ENCODE data around the gene MRPL36. TPM values are rescaled to one million over a fixed set of nuclear protein-coding genes. Genes with fewer than 3 reads are reported as not detected.

MRPL36 gene
- total RNA-seq, 1 experiment from 2014 or later = 96.3 TPM

DNA sequence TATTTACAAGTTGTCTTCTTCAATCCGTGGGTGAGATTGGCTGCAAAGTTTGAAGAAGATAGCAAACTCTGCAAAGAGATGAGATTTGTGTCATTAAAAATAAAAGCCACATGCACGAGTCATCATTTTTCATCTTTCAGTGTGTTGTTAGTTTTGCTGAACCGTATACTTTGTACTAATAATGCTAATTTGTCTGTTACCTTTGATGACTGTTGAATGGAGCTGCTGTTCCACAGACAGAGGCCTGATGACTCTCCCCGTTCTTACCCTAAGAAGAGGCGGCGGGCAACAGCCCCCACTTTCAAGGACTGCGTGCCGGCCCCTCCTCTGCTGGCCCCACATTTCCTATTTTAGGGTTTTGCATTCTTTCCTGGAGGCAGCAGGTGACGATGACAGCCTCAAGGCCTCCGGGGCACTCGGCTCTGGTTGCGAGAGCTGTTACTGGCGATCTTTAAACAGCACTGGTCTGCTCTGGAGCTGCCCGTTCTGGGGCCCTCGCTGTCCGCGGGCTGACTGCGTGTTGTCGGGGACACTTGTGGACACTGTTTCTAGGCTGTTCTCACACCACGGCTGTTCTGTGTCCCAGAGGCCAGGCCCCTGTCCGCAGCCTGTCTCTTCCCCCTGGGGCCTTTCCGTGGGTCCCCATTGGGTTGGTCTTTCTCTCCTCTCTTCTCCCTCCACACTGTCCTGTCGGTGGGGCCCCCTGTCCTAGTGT lies 36.7 kb upstream of the MRPL36 start:
- H3K27ac ChIP-seq = no peak overlapping the region
- H3K4me3 ChIP-seq = no peak overlapping the region
- peaks cover 7% of the 10 kb centered on the region; the same call in 1 of the 2 replicates for H3K4me1 ChIP-seq (replicated peaks)
- no peaks in the 10 kb centered on the region for H3K9me3 ChIP-seq (replicated peaks)
- DNase-seq (ENCODE audit: low read depth in 1 of 2, low spot score in 2 of 2) = no peak
- no peaks in the 10 kb centered on the region for H3K36me3 ChIP-seq
- peaks cover 69% of the 10 kb centered on the region for H3K27me3 ChIP-seq (replicated peaks)

DNA sequence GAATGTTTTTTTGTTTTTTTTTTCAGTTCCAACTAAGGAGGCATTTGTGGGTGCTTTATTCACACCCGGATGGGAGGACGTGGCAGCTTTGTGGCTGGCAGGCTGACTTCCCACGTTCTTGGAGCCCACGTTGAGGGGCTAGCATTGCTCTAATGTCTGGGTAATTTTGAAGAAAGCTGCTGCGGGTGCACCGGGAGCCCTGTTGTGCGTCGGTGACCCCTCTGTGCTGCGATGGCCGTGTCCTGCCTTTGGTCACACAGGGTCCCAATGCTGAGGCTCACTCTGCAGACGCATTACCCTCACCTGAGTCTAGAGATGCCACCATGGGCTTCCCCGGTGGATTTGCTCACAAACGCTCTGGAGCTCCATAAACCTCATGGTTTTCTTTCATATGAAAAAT lies 35.8 kb upstream of the MRPL36 start:
- Histone ChIP-seq H3K4me1 (replicated peaks) (peaks cover 7% of the 10 kb centered on the region; the same call in 1 of the 2 replicates), H3K4me3 (no peak overlapping the region), H3K27ac (no peak overlapping the region), H3K27me3 (replicated peaks) (peaks cover 67% of the 10 kb centered on the region), H3K9me3 (replicated peaks) (no peaks in the 10 kb centered on the region), H3K36me3 (no peaks in the 10 kb centered on the region)
- no peak for DNase-seq (ENCODE audit: low read depth in 1 of 2, low spot score in 2 of 2)

DNA sequence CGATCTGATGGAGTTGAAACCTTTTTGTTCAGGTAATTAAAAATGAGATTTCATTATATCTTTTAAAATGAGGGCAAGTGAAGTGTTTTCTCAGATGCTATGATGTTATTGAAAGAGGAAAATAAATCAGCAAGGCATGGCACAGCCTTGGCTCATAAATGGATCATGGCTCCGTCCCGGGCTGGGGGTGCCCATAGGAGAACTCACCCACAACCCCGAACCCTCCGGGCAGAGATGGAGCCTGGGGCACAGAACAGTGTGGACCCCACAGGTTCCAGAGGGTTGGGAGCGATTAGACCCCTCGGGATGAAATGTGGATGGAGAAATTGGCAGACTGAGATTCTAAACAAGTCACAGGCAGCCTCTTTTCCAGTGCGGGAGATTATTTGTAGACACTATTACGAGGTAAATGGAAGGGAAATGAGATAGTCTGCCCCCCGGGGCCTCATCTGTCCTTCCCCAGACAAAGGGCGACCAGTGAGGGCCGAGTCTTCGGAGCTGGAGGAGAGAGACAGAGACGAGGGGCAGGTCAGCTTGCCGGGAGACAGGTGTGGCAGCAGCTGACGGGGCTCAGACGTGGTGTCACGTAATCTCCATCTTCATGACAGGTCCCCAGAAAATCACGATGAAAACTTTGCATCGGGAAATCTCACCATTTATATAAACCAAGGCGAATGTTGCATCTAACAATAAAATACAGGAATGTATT lies 35.2 kb upstream of the MRPL36 start:
- Histone ChIP-seq H3K4me3 (no peak overlapping the region), H3K36me3 (no peaks in the 10 kb centered on the region), H3K9me3 (replicated peaks) (no peaks in the 10 kb centered on the region), H3K4me1 (replicated peaks) (peaks cover 7% of the 10 kb centered on the region; the same call in 1 of the 2 replicates), H3K27ac (no peak overlapping the region), H3K27me3 (replicated peaks) (peaks cover 69% of the 10 kb centered on the region)
- DNase-seq (ENCODE audit: low read depth in 1 of 2, low spot score in 2 of 2) = no peak

DNA sequence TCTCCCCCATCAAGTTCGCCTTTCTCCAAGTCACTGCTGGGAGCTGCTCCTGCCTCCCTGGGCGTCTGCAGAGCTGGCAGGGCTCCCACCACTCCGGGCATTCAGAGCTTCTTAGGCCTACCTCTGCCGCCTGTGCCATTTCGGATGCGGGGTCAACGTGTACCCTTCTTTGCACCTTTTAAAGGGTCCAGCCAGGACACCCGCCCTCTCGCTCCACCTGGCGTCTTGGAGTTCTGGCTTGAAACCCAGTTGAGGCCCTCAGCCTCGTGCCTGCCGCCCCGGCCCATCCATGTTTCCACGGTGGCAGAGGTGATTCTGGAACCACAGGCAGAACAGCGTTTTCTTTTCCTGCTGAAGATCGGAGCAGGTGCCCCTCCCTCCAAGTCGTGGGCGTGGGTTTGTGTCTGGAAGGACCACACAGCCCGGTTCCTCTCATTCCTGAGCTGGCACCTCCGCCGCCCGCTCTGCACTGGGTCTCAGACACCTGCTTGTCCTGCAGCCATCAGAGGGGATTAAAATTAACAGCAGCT lies 34.5 kb upstream of the MRPL36 start:
- Histone ChIP-seq H3K27me3 (replicated peaks) (peaks cover 61% of the 10 kb centered on the region), H3K4me1 (replicated peaks) (peaks cover 7% of the 10 kb centered on the region; the same call in 1 of the 2 replicates), H3K27ac (no peak overlapping the region), H3K4me3 (no peak overlapping the region), H3K9me3 (replicated peaks) (no peaks in the 10 kb centered on the region), H3K36me3 (no peaks in the 10 kb centered on the region)
- no peak for DNase-seq (ENCODE audit: low read depth in 1 of 2, low spot score in 2 of 2)

DNA sequence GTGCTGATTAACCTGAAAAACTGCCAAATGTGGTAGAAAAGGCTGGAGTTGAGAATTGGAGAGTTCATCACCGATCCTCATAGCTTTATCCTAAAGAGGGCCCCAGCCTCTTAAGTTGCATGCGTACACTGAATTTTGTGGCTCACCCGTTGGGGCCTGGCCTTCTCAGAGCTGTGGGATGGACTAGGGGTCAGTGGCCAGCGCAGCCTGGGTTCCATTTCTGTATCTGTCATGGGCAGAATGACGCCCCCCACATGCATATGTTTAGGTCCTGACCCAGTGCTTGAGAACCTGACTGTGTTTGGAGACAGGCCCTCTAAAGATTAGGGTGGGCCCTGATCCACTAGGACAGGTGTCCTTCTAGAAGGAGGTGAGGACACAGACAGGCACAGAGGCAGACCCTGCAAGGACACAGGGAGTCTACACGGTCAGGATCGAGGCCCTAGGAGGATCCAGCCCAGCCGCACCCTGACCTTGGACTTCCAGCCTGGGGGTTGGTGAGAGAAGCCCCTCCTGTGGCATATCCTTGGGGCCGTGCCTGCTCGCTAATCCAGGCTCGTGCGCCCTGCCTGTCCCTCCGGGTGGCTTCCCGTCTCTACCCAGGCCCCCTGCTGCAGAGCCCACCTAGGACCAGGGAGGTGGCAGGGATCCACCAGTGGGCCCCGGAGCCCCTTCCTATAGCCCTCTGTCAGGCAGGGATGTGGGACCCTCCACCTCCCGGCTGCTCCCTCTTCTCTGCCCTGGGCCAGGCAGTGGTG lies 33.8 kb upstream of the MRPL36 start:
- H3K27ac ChIP-seq = no peak overlapping the region
- H3K27me3 ChIP-seq (replicated peaks) = peaks cover 55% of the 10 kb centered on the region
- no peaks in the 10 kb centered on the region for H3K36me3 ChIP-seq
- DNase-seq (ENCODE audit: low read depth in 1 of 2, low spot score in 2 of 2) = no peak
- H3K4me1 ChIP-seq (replicated peaks) = peaks cover 7% of the 10 kb centered on the region; the same call in 1 of the 2 replicates
- H3K4me3 ChIP-seq = no peak overlapping the region
- no peaks in the 10 kb centered on the region for H3K9me3 ChIP-seq (replicated peaks)

DNA sequence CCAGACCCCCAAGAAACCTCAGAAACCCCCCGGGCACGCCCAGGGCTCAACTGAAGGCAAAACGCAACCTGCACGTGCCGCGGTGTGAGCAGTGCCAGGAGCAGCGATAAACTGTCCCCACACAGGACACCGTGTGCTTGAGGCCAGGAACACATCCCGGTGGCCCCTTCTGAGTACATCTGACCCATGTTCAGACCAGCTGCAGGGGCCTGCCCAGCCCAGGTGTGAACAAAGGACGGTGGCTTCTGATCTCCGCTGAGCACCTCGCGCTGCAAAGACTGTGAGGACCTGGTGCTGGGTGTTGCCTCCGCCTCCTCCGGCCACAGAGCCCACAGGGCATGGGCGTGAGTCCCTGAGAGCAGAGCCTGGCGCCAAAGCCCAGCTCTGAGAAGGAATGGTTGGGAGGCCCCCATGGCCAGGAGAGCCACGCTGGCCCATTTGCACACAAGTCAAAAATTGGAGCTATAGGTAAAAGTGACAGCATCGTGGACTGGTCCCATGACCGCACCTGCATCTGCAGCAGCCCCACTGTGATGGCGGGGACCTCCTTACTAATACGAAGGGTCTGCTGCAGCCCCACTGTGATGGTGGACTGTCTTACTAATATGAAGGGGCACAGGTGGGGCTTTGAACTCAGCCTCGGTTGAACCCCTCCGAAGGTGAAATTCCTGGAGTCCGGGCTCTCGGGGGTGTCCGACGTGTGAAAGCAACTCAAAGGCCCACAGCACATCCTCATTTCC lies 33.0 kb upstream of the MRPL36 start:
- H3K27ac ChIP-seq = no peak overlapping the region
- DNase-seq (ENCODE audit: low read depth in 1 of 2, low spot score in 2 of 2) = no peak
- no peaks in the 10 kb centered on the region for H3K9me3 ChIP-seq (replicated peaks)
- H3K36me3 ChIP-seq = no peaks in the 10 kb centered on the region
- H3K27me3 ChIP-seq (replicated peaks) = peaks cover 48% of the 10 kb centered on the region
- H3K4me1 ChIP-seq (replicated peaks) = peaks cover 7% of the 10 kb centered on the region; the same call in 1 of the 2 replicates
- H3K4me3 ChIP-seq = no peak overlapping the region

DNA sequence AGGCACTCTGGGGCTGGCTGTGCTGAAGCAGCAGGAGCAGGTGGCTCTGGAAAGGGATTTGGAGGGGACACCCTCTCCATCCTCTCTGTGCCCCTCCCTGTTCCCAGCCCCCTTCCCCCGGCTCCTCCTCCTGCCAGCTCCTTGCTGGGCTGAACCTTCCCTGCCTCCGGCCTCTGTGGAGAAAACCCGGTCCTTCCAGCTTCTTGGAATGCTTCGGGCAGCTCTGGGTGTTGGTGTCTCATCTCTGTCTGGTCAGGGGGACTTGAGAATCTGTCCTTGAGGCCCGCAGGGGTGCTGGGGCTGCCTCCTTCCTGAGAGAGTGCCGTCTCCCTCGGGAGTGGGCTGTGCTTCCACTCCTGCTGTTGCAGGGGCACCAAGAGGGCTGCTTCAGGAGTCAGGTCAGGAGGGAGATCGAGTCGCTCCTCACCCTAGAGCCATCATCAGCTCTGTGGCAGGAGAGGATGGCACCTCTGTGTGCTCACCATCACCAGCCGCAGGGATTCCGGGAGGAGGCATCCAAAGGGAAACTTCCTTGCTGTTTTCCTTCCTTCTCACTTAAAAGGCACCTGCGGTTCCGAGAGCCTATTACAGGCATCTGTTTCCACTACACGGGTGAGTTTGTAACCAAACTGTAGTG lies 32.2 kb upstream of the MRPL36 start:
- peaks cover 45% of the 10 kb centered on the region for H3K27me3 ChIP-seq (replicated peaks)
- no peak for DNase-seq (ENCODE audit: low read depth in 1 of 2, low spot score in 2 of 2)
- no peak overlapping the region for H3K27ac ChIP-seq
- H3K9me3 ChIP-seq (replicated peaks) = no peaks in the 10 kb centered on the region
- H3K4me3 ChIP-seq = no peak overlapping the region
- H3K4me1 ChIP-seq (replicated peaks) = peaks cover 7% of the 10 kb centered on the region; the same call in 1 of the 2 replicates
- H3K36me3 ChIP-seq = no peaks in the 10 kb centered on the region; the same call in 1 of the 2 replicates

DNA sequence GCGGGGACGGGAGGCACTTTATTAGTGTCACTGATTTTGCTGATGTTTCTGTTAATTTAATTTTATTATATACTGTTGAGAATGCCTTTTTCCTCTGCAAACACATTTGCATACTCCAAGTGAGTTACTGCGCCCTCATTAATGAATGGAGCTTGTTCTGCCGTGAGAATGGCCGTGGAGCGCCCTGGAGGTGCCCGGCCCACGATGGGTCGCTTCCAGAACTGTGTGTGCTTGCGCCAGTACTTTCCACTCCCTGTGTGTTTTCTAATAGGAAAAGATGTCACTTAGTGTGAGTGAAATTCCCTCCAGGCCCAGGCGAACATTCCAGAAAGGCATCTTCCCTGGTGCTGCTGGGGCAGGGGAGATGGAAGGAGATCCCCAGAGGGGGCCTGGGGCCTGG lies 31.6 kb upstream of the MRPL36 start:
- no peak overlapping the region for H3K4me3 ChIP-seq
- no peak overlapping the region for H3K27ac ChIP-seq
- H3K36me3 ChIP-seq = no peaks in the 10 kb centered on the region; the same call in 1 of the 2 replicates
- no peaks in the 10 kb centered on the region for H3K9me3 ChIP-seq (replicated peaks)
- peaks cover 40% of the 10 kb centered on the region for H3K27me3 ChIP-seq (replicated peaks)
- peaks cover 7% of the 10 kb centered on the region; the same call in 1 of the 2 replicates for H3K4me1 ChIP-seq (replicated peaks)
- no peak for DNase-seq (ENCODE audit: low read depth in 1 of 2, low spot score in 2 of 2)

DNA sequence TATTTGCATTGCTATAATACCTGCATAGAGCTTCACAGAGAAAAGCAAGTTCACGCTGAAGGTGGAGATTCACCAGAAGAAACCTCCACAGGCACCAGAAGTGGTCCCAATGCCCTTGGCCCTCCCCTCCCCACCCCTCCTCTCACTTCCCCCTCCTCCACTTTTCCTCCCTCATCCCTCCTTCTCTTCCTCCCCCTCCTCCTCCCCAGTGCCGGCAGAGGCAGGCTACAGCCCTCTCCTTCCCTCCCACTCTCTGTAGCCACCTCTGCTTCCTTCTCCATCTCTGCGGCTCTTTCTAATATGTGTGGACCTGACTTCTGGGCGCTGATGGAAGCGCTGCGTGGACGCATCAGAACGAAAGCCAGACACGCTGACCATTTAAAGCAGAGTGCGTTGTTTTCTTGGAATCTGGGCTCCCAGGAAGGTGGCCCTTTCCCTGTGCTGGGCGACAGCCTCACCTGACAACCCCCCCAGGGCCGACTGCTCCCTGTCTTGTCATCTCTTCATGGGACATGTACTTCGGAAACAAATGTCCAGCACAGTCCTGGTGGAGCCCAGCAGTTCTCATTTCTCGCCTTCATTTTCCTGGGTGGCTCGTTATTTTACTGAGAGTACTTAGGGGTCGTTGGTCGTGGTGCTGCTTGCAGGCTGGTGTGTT lies 31.1 kb upstream of the MRPL36 start:
- H3K4me1 ChIP-seq (replicated peaks) = peaks cover 7% of the 10 kb centered on the region; the same call in 1 of the 2 replicates
- DNase-seq (ENCODE audit: low read depth in 1 of 2, low spot score in 2 of 2) = no peak
- H3K4me3 ChIP-seq = no peak overlapping the region
- peaks cover 4% of the 10 kb centered on the region for H3K36me3 ChIP-seq
- no peaks in the 10 kb centered on the region for H3K9me3 ChIP-seq (replicated peaks)
- peaks cover 35% of the 10 kb centered on the region for H3K27me3 ChIP-seq (replicated peaks)
- H3K27ac ChIP-seq = no peak overlapping the region

DNA sequence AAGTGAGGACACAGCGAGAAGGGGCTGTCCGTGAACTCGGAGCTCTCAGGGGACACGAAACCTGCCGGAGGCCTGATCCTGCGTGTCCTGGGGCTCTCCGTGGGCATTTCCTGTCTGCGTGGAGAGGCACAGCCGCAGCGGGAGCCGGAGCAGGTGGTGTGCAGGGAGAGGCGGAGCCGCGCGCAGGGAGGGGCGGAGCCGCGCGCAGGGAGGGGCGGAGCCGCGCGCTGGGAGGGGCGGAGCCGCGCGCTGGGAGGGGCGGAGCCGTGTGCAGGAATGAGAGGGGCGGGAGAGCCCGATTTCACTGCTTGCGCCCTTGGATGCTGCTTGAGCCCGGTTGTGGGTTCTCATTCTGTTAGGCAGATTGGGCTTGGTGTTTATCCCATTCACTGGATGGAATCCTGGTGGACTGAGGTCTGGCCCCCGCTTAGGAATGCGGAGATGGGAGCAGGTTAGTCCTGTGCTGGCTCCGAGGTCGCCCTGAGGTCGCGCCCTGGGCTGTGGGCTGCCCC lies 28.3 kb upstream of the MRPL36 start:
- no peaks in the 10 kb centered on the region for H3K9me3 ChIP-seq (replicated peaks)
- peaks cover 17% of the 10 kb centered on the region for H3K36me3 ChIP-seq
- peaks cover 7% of the 10 kb centered on the region; the same call in 1 of the 2 replicates for H3K4me1 ChIP-seq (replicated peaks)
- DNase-seq (ENCODE audit: low read depth in 1 of 2, low spot score in 2 of 2) = no peak
- H3K27ac ChIP-seq = no peak overlapping the region
- peaks cover 19% of the 10 kb centered on the region for H3K27me3 ChIP-seq (replicated peaks)
- H3K4me3 ChIP-seq = no peak overlapping the region

DNA sequence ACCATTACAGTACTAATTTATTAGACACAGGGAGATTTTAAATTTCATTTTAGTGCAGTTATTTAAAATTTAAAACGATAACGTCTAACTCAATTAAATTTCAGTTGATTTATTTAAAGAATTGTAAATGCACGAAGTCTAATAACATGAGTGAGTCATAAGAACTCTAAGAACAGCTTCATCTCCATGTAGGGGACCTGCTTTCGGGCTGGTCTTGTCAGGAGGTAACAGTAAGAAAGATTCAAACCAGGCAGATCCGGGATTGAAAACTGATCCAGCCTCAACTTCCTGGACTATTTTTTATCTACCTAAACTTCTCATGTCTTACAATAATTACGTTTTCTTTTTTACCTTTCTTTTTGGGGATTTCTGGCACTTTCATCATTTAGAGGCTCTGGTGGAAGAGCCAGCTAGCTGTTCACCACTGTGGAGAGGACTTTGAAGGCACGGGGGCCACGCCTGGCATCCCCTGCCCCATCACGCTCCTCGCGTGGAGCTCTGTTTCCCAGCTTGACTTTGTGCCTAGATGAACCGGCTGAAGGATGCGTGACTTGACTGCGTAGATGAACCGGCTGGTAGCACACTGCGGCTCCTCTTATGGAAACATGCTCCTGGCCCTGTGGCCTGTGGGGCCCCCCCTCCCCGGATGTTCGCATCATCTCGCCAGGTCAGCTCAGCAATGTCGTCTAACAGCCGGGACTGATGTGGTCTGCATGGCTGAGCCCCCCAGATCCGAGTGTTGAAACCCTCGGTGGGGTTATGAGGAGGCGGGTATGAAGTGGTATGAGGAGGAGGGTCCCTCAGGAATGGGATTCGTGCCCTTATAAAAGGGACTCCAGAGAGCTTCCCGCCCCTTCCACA lies 27.6 kb upstream of the MRPL36 start:
- H3K27me3 ChIP-seq (replicated peaks) = peaks cover 12% of the 10 kb centered on the region; the same call in 1 of the 2 replicates
- H3K9me3 ChIP-seq (replicated peaks) = no peaks in the 10 kb centered on the region
- no peak for DNase-seq (ENCODE audit: low read depth in 1 of 2, low spot score in 2 of 2)
- H3K4me1 ChIP-seq (replicated peaks) = 0 out of 2 replicates have a peak, but pooled peaks cover 3% of the 10 kb centered on the region
- no peak overlapping the region for H3K27ac ChIP-seq
- no peak overlapping the region for H3K4me3 ChIP-seq
- peaks cover 20% of the 10 kb centered on the region for H3K36me3 ChIP-seq

All from SJSA1 (cell line).